ENCODE measurements around the gene FBXO15. TPM values are rescaled to one million over a fixed set of nuclear protein-coding genes. Genes with fewer than 3 reads are reported as not detected.

The FBXO15 gene
- total and polyA plus RNA-seq, 2 of the 8 experiments (the other 6 are each of a cell fraction or from before 2014, with no cell fraction given) = 0.84 to 0.85 TPM

- Histone ChIP-seq H2BK20ac (ENCODE audit: low read length) (no peak overlapping the region), H3K18ac (ENCODE audit: extremely low read depth, low read length) (no peak overlapping the region), H4K5ac (ENCODE audit: insufficient read length, low read depth, low read length) (no peak overlapping the region), H4K20me1 (replicated peaks in 1 of 2; ENCODE audit: control insufficient read depth in 1 of 2, insufficient read depth in 2 of 2, low read length in 2 of 2) (no peaks in the 10 kb centered on the region), H2AFZ (ENCODE audit: low read length) (no peak overlapping the region), H3K23ac (ENCODE audit: insufficient read length) (no peak overlapping the region), H3K4ac (replicated peaks; ENCODE audit: insufficient read length, low read depth, low read length) (no peak overlapping the region), H2BK12ac (ENCODE audit: low read depth, low read length) (no peak overlapping the region), H4K8ac (ENCODE audit: extremely low read depth, insufficient read depth, low read length) (no peak overlapping the region), H4K91ac (replicated peaks; ENCODE audit: insufficient read length, low read length) (no peak overlapping the region), H3K4me3 (ENCODE audit: extremely low read depth in 1 of 4, insufficient read depth in 2 of 4, low read depth in 3 of 4, low read length in 4 of 4) (no peak overlapping the region), H2BK5ac (ENCODE audit: low read depth, low read length) (no peak overlapping the region), H3K27ac (ENCODE audit: low read depth, low read length) (no peak overlapping the region), H3K9me3 (ENCODE audit: insufficient read depth in 2 of 2, low read depth in 1 of 2, low read length in 1 of 2) (no peaks in the 10 kb centered on the region), H2AK5ac (ENCODE audit: low read depth, low read length) (no peak overlapping the region), H3K14ac (ENCODE audit: insufficient read length) (no peak overlapping the region), H3K36me3 (ENCODE audit: control insufficient read depth in 2 of 4, insufficient read depth in 4 of 4, low read length in 3 of 4) (no peaks in the 10 kb centered on the region), H3K79me1 (ENCODE audit: low read depth, low read length) (no peaks in the 10 kb centered on the region), H3K4me2 (ENCODE audit: insufficient read depth in 1 of 2, low read depth in 2 of 2, low read length in 2 of 2) (no peak overlapping the region), H3K9ac (replicated peaks in 1 of 4; ENCODE audit: extremely low read depth in 1 of 4, low read depth in 3 of 4, low read length in 3 of 4) (no peak overlapping the region), H3K56ac (replicated peaks; ENCODE audit: insufficient read length, low read depth, low read length) (no peak overlapping the region), H3K23me2 (ENCODE audit: low read depth, low read length) (no peaks in the 10 kb centered on the region), H3K79me2 (ENCODE audit: control insufficient read depth in 1 of 2, insufficient read depth in 2 of 2, low read length in 2 of 2) (no peaks in the 10 kb centered on the region), H3K27me3 (replicated peaks in 1 of 4; ENCODE audit: control insufficient read depth in 3 of 4, extremely low read depth in 1 of 4, insufficient read depth in 3 of 4, low read length in 3 of 4) (peaks cover 0 to under 1% (median 0%) of the 10 kb centered on the region in 4 experiments; a peak in 1 of 7 replicates), H2BK120ac (replicated peaks; ENCODE audit: low read depth, low read length) (no peak overlapping the region), H3K4me1 (replicated peaks in 1 of 4; ENCODE audit: control insufficient read depth in 3 of 4, insufficient read depth in 4 of 4, low read length in 3 of 4) (peaks cover 0 to 12% (median 3%) of the 10 kb centered on the region in 4 experiments; a peak in 3 of 7 replicates), H2BK15ac (ENCODE audit: low read length) (no peak overlapping the region)
- 86% methylated on average over 3 of the region's 3 CpGs; no CpG with 5 or more reads in 1 of the 2 experiments for WGBS, 2 experiments (ENCODE audit: extremely low coverage in 1 of 2, insufficient coverage in 1 of 2, insufficient read length in 1 of 2, insufficient replicate concordance in 2 of 2, low coverage in 1 of 2, low lambda C conversion rate in 2 of 2, missing lambda C conversion rate in 1 of 2)
- TF ChIP-seq EP300 (IDR thresholded peaks at IDR 0.05; ENCODE audit: borderline replicate concordance in 1 of 2, low read depth in 2 of 2, low read length in 2 of 2) = no peak
- no peak for TF ChIP-seq JUN (IDR thresholded peaks at IDR 0.05; ENCODE audit: low read depth, low read length)
- TF ChIP-seq ZNF274 (IDR thresholded peaks at IDR 0.05; ENCODE audit: borderline replicate concordance, extremely low read depth, low read length) = no peak
- no peak for TF ChIP-seq MAFK (IDR thresholded peaks at IDR 0.05; ENCODE audit: low read depth, low read length)
- no peak for TF ChIP-seq POLR2A (IDR thresholded peaks at IDR 0.05; ENCODE audit: control extremely low read depth in 1 of 2, low read depth in 2 of 2, low read length in 2 of 2)
- TF ChIP-seq GABPA (IDR thresholded peaks at IDR 0.05; ENCODE audit: borderline replicate concordance, insufficient read depth, low read length) = no peak
- TF ChIP-seq HDAC2 (IDR thresholded peaks at IDR 0.05; ENCODE audit: borderline replicate concordance in 1 of 2, low read depth in 2 of 2, low read length in 2 of 2) = no peak
- ChIA-PET CTCF (ENCODE audit: partially characterized antibody) (no interaction called here), POLR2A (ENCODE audit: partially characterized antibody) (no interaction called here)
- DNase-seq (ENCODE audit: low read depth in 1 of 2, low spot score in 2 of 2) = no peak
- no peak for FAIRE-seq
Measured at GRCh38 chr18:74131124-74131523, 16.5 kb downstream of the FBXO15 start.
